ENCODE measurements around the gene MAGEA3. TPM values are rescaled to one million over a fixed set of nuclear protein-coding genes. Genes with fewer than 3 reads are reported as not detected.

MAGEA3 gene
- total RNA-seq, 1 experiment from 2014 or later = not detected

DNA sequence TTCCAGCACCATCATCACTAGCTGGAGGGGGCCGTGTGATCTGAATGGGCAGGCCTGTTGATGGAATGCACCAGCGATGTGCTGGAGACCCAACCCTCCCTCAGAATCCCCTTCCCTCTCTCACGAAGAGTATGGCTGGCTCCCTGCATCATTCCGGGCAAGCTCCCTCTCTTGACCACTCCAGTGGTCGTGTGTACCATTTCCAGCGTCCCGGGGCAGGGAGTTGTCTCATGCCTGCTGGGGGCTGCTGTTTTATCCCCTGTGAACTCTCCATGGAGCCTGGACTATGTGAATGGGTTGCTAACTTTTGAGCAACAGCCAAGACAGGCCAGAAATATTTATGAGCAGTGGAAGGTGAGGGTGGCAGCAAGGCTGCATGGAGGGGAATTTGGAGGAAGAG is 26.8 kb downstream of the MAGEA3 start:
- H3K79me1 ChIP-seq (ENCODE audit: insufficient read depth, low read depth, low read length, poor library complexity, severe bottlenecking) = no peaks in the 10 kb centered on the region
- H4K91ac ChIP-seq (ENCODE audit: insufficient read length, low read depth, low read length) = no peak overlapping the region
- peaks cover 3% of the 10 kb centered on the region for H3K27me3 Mint-ChIP-seq (ENCODE audit: low read depth)
- no peaks in the 10 kb centered on the region for H3K4me1 Mint-ChIP-seq
- H3K4ac ChIP-seq (ENCODE audit: low read depth, low read length) = no peak overlapping the region
- H3K4me1 ChIP-seq (ENCODE audit: insufficient read depth, low read length) = no peaks in the 10 kb centered on the region
- H2BK12ac ChIP-seq (ENCODE audit: insufficient read length, low read depth, low read length) = no peak overlapping the region
- H3K27ac ChIP-seq (ENCODE audit: insufficient read length, low read depth, low read length) = no peak overlapping the region
- no peaks in the 10 kb centered on the region for H4K20me1 ChIP-seq (ENCODE audit: control insufficient read depth, insufficient read depth, insufficient read length)
- peaks cover 37 to 42% of the 10 kb centered on the region in 2 experiments for H3K9me3 Mint-ChIP-seq
- no peak overlapping the region for H2AK5ac ChIP-seq (ENCODE audit: insufficient read length, low read length)
- H3K79me2 ChIP-seq (ENCODE audit: insufficient read depth, low read length) = no peaks in the 10 kb centered on the region
- no peak overlapping the region for H3K9ac ChIP-seq (ENCODE audit: extremely low read depth, insufficient read length, low read length)
- no peak overlapping the region for H4K5ac ChIP-seq (ENCODE audit: insufficient read length, low read depth, low read length)
- DNase-seq = no peak
- H2BK20ac ChIP-seq (ENCODE audit: low read depth, low read length, poor library complexity, severe bottlenecking) = no peak overlapping the region
- H3K27ac Mint-ChIP-seq = no peak overlapping the region
- WGBS (ENCODE audit: extremely low coverage, insufficient read length, low lambda C conversion rate) = no CpG with 5 or more reads among the region's 7 CpGs
- no peak overlapping the region for H2BK120ac ChIP-seq (ENCODE audit: low read depth, low read length, poor library complexity, severe bottlenecking)
- H3T11ph ChIP-seq (ENCODE audit: low read length) = no peak overlapping the region
- no peak overlapping the region for H3K56ac ChIP-seq (ENCODE audit: insufficient read length, low read depth, low read length)
- TF ChIP-seq, protein P1, sequence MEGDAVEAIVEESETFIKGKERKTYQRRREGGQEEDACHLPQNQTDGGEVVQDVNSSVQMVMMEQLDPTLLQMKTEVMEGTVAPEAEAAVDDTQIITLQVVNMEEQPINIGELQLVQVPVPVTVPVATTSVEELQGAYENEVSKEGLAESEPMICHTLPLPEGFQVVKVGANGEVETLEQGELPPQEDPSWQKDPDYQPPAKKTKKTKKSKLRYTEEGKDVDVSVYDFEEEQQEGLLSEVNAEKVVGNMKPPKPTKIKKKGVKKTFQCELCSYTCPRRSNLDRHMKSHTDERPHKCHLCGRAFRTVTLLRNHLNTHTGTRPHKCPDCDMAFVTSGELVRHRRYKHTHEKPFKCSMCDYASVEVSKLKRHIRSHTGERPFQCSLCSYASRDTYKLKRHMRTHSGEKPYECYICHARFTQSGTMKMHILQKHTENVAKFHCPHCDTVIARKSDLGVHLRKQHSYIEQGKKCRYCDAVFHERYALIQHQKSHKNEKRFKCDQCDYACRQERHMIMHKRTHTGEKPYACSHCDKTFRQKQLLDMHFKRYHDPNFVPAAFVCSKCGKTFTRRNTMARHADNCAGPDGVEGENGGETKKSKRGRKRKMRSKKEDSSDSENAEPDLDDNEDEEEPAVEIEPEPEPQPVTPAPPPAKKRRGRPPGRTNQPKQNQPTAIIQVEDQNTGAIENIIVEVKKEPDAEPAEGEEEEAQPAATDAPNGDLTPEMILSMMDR (conservative IDR thresholded peaks at IDR 0.05) = no peak
- no peak overlapping the region for H3K23ac ChIP-seq (ENCODE audit: insufficient read length, low read depth, low read length)
- H3K18ac ChIP-seq (ENCODE audit: insufficient read length, low read depth, low read length) = no peak overlapping the region
- H2BK15ac ChIP-seq (ENCODE audit: low read depth, low read length) = no peak overlapping the region
- no peaks in the 10 kb centered on the region for H3K23me2 ChIP-seq (ENCODE audit: insufficient read length, low read depth, low read length, poor library complexity, severe bottlenecking)
- no peak overlapping the region for H2BK5ac ChIP-seq (ENCODE audit: insufficient read length, low read length)
- no peak overlapping the region for H3K14ac ChIP-seq (ENCODE audit: insufficient read depth, low read length)
- peaks cover 15% of the 10 kb centered on the region for H3K9me3 ChIP-seq (ENCODE audit: control insufficient read depth, low read depth, low read length)
- no peaks in the 10 kb centered on the region; a peak in 1 of 7 replicates for H3K36me3 Mint-ChIP-seq (ENCODE audit: insufficient read depth in 1 of 3, low read depth in 3 of 3)
- no peak overlapping the region for H4K8ac ChIP-seq (replicated peaks; ENCODE audit: insufficient read length, low read depth, low read length)
- no peak overlapping the region for H2AFZ ChIP-seq (ENCODE audit: low read length)
- H3K4me2 ChIP-seq (ENCODE audit: insufficient read depth, insufficient read length, low read length) = no peak overlapping the region
- no peak overlapping the region for H3K4me3 Mint-ChIP-seq
- no peaks in the 10 kb centered on the region for H3K27me3 ChIP-seq (ENCODE audit: insufficient read depth, low read length)
